HEK293 (cell line): ENCODE data around the gene TBC1D12.

ENCODE experiments used
- GFI1B ChIP-seq: fragments of 450-650 bp; formaldehyde crosslinking; IDR thresholded peaks from 2 replicates; pipeline ENCODE4 v1.5.1; 2016; ENCODE audit warnings: missing biosample characterization, missing genetic modification characterization
- KLF7 ChIP-seq: fragments of 450-650 bp; formaldehyde crosslinking; IDR thresholded peaks from 2 replicates; pipeline ENCODE4 v1.5.1; 2016; ENCODE audit warnings: missing biosample characterization, missing genetic modification characterization, borderline replicate concordance
- OSR2 ChIP-seq: fragments of 450-650 bp; formaldehyde crosslinking; IDR thresholded peaks from 2 replicates; pipeline ENCODE4 v1.5.1; 2016; ENCODE audit warnings: missing biosample characterization, missing genetic modification characterization
- REPIN1 ChIP-seq: fragments of 450-650 bp; formaldehyde crosslinking; IDR thresholded peaks from 2 replicates; pipeline ENCODE4 v1.5.1; 2017; ENCODE audit warnings: missing biosample characterization, missing genetic modification characterization, low read depth
- TCF7L2 ChIP-seq: IDR thresholded peaks from 2 replicates; pipeline ENCODE4 v1.6.1; 2011; ENCODE audit warnings: low read depth, mild to moderate bottlenecking, inconsistent platforms, low read length, moderate library complexity, borderline replicate concordance
- ZBTB21 ChIP-seq: fragments of 450-650 bp; formaldehyde crosslinking; IDR thresholded peaks from 2 replicates; pipeline ENCODE4 v1.5.1; 2017; ENCODE audit warnings: missing biosample characterization, missing genetic modification characterization
- ZNF394 ChIP-seq: fragments of 450-650 bp; formaldehyde crosslinking; IDR thresholded peaks from 2 replicates; pipeline ENCODE4 v1.5.1; 2016; ENCODE audit warnings: missing biosample characterization, missing genetic modification characterization, mild to moderate bottlenecking, moderate library complexity, borderline replicate concordance
- ZNF629 ChIP-seq: fragments of 450-650 bp; formaldehyde crosslinking; IDR thresholded peaks from 2 replicates; pipeline ENCODE4 v1.5.1; 2017; ENCODE audit warnings: missing biosample characterization, missing genetic modification characterization
- ZNF747 ChIP-seq: fragments of 450-650 bp; formaldehyde crosslinking; IDR thresholded peaks from 2 replicates; pipeline ENCODE4 v1.5.1; 2016; ENCODE audit warnings: missing biosample characterization, missing genetic modification characterization
- TF ChIP-seq, protein P1 (sequence below): fragments of 450-650 bp; formaldehyde crosslinking; IDR thresholded peaks from 2 replicates; pipeline ENCODE4 v1.5.1; 2016; ENCODE audit warnings: missing biosample characterization, missing genetic modification characterization
- TF ChIP-seq, protein P2 (sequence below): fragments of 450-650 bp; IDR thresholded peaks from 2 replicates; pipeline ENCODE4 v1.5.1; 2018; ENCODE audit warnings: missing biosample characterization, mild to moderate bottlenecking, missing genetic modification characterization
- TF ChIP-seq, protein P3 (sequence below): fragments of 450-650 bp; formaldehyde crosslinking; IDR thresholded peaks from 2 replicates; pipeline ENCODE4 v1.5.1; 2016; ENCODE audit warnings: missing biosample characterization, missing genetic modification characterization
- TF ChIP-seq, protein P4 (sequence below): fragments of 450-650 bp; formaldehyde crosslinking; IDR thresholded peaks from 2 replicates; pipeline ENCODE4 v1.5.1; 2016; ENCODE audit warnings: missing biosample characterization, missing genetic modification characterization
- TF ChIP-seq, protein P5 (sequence below): fragments of 450-650 bp; formaldehyde crosslinking; IDR thresholded peaks from 2 replicates; pipeline ENCODE4 v1.5.1; 2016; ENCODE audit warnings: missing biosample characterization, missing genetic modification characterization

DNA sequence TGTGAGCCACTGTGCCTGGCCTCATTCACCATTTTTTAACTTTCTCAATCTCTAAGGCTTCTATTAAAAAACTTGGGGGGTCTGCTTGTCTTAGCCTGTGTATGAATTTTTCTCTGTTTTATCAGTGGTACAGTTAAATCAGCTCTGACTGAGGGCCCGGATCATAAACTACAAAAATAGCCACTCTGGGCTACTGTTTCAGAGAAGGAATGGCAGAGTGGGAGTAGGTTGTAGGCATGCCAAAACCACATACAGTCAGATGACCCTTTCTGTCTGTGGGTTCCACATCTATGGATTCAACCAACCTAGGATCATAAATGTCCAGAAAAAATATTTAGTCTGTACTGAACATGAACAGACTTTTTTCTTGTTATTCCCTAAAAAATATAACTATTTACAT lies 21.3 kb downstream of the TBC1D12 start:
- TF ChIP-seq GFI1B (tag by site-specific recombination) (no peak), TCF7L2 (no peak), ZNF629 (tag by site-specific recombination) (no peak), REPIN1 (tag by site-specific recombination) (no peak), ZBTB21 (tag by site-specific recombination) (no peak), KLF7 (no peak), OSR2 (tag by site-specific recombination) (no peak), ZNF747 (tag by site-specific recombination) (no peak), ZNF394 (tag by site-specific recombination) (no peak)
- TF ChIP-seq, protein P1, sequence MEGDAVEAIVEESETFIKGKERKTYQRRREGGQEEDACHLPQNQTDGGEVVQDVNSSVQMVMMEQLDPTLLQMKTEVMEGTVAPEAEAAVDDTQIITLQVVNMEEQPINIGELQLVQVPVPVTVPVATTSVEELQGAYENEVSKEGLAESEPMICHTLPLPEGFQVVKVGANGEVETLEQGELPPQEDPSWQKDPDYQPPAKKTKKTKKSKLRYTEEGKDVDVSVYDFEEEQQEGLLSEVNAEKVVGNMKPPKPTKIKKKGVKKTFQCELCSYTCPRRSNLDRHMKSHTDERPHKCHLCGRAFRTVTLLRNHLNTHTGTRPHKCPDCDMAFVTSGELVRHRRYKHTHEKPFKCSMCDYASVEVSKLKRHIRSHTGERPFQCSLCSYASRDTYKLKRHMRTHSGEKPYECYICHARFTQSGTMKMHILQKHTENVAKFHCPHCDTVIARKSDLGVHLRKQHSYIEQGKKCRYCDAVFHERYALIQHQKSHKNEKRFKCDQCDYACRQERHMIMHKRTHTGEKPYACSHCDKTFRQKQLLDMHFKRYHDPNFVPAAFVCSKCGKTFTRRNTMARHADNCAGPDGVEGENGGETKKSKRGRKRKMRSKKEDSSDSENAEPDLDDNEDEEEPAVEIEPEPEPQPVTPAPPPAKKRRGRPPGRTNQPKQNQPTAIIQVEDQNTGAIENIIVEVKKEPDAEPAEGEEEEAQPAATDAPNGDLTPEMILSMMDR, result no peak
- TF ChIP-seq, protein P2, sequence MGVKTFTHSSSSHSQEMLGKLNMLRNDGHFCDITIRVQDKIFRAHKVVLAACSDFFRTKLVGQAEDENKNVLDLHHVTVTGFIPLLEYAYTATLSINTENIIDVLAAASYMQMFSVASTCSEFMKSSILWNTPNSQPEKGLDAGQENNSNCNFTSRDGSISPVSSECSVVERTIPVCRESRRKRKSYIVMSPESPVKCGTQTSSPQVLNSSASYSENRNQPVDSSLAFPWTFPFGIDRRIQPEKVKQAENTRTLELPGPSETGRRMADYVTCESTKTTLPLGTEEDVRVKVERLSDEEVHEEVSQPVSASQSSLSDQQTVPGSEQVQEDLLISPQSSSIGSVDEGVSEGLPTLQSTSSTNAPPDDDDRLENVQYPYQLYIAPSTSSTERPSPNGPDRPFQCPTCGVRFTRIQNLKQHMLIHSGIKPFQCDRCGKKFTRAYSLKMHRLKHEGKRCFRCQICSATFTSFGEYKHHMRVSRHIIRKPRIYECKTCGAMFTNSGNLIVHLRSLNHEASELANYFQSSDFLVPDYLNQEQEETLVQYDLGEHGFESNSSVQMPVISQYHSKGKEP, result no peak
- TF ChIP-seq, protein P3, sequence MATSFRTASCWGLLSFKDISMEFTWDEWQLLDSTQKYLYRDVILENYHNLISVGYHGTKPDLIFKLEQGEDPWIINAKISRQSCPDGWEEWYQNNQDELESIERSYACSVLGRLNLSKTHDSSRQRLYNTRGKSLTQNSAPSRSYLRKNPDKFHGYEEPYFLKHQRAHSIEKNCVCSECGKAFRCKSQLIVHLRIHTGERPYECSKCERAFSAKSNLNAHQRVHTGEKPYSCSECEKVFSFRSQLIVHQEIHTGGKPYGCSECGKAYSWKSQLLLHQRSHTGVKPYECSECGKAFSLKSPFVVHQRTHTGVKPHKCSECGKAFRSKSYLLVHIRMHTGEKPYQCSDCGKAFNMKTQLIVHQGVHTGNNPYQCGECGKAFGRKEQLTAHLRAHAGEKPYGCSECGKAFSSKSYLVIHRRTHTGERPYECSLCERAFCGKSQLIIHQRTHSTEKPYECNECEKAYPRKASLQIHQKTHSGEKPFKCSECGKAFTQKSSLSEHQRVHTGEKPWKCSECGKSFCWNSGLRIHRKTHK (tag by site-specific recombination), result no peak
- TF ChIP-seq, protein P4, sequence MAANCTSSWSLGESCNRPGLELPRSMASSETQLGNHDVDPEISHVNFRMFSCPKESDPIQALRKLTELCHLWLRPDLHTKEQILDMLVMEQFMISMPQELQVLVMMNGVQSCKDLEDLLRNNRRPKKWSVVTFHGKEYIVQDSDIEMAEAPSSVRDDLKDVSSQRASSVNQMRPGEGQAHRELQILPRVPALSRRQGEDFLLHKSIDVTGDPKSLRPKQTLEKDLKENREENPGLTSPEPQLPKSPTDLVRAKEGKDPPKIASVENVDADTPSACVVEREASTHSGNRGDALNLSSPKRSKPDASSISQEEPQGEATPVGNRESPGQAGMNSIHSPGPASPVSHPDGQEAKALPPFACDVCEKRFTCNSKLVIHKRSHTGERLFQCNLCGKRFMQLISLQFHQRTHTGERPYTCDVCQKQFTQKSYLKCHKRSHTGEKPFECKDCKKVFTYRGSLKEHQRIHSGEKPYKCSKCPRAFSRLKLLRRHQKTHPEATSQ (tag by site-specific recombination), result no peak
- TF ChIP-seq, protein P5, sequence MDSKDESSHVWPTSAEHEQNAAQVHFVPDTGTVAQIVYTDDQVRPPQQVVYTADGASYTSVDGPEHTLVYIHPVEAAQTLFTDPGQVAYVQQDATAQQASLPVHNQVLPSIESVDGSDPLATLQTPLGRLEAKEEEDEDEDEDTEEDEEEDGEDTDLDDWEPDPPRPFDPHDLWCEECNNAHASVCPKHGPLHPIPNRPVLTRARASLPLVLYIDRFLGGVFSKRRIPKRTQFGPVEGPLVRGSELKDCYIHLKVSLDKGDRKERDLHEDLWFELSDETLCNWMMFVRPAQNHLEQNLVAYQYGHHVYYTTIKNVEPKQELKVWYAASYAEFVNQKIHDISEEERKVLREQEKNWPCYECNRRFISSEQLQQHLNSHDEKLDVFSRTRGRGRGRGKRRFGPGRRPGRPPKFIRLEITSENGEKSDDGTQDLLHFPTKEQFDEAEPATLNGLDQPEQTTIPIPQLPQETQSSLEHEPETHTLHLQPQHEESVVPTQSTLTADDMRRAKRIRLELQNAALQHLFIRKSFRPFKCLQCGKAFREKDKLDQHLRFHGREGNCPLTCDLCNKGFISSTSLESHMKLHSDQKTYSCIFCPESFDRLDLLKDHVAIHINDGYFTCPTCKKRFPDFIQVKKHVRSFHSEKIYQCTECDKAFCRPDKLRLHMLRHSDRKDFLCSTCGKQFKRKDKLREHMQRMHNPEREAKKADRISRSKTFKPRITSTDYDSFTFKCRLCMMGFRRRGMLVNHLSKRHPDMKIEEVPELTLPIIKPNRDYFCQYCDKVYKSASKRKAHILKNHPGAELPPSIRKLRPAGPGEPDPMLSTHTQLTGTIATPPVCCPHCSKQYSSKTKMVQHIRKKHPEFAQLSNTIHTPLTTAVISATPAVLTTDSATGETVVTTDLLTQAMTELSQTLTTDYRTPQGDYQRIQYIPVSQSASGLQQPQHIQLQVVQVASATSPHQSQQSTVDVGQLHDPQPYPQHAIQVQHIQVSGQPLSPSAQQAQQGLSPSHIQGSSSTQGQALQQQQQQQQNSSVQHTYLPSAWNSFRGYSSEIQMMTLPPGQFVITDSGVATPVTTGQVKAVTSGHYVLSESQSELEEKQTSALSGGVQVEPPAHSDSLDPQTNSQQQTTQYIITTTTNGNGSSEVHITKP, result no peak
